Measurements from ENCODE around the gene EIF2B4. TPM values are rescaled to one million over a fixed set of nuclear protein-coding genes. Genes with fewer than 3 reads are reported as not detected.

Gene EIF2B4
- total RNA-seq, 1 donor = 19.2 TPM

DNA sequence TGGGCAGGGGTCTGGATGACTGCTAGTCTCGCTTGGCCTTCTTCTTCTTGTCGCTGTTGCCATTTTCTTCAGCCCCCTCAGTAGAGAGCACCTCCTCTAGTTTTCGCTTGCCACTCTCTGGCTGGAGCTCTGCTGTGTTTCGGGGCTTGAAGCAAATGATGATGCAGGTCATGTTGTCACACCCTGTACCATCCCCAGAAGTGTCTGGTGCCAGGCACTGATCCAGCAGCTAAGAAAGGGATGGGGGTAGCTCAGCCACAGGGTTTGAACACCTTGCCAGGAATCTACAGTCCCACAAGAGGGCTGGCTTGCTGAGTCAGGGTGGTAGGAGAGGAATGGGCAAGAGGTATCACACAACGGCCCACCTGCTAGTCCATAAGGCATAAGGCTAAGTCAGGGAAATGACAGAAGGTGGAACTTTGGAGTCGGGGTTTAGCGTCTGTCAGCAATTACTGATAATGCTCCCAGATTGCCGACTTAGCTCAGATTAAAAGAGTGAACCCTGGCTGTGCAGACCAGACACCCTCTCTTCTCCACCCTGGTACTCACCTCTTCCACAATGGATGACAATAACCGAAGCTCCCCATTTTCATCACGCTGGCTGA, 11.5 kb upstream of the EIF2B4 start:
- TF ChIP-seq, protein P1, sequence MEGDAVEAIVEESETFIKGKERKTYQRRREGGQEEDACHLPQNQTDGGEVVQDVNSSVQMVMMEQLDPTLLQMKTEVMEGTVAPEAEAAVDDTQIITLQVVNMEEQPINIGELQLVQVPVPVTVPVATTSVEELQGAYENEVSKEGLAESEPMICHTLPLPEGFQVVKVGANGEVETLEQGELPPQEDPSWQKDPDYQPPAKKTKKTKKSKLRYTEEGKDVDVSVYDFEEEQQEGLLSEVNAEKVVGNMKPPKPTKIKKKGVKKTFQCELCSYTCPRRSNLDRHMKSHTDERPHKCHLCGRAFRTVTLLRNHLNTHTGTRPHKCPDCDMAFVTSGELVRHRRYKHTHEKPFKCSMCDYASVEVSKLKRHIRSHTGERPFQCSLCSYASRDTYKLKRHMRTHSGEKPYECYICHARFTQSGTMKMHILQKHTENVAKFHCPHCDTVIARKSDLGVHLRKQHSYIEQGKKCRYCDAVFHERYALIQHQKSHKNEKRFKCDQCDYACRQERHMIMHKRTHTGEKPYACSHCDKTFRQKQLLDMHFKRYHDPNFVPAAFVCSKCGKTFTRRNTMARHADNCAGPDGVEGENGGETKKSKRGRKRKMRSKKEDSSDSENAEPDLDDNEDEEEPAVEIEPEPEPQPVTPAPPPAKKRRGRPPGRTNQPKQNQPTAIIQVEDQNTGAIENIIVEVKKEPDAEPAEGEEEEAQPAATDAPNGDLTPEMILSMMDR (IDR thresholded peaks at IDR 0.05; ENCODE audit: extremely low read depth, low read depth, low read length) = no peak
- Histone ChIP-seq H3K79me2 (ENCODE audit: insufficient read depth, low read length) (peaks cover 34% of the 10 kb centered on the region), H3K27ac (ENCODE audit: low read depth, low read length) (peak overlapping the region; percentile 89), H3K4me1 (ENCODE audit: insufficient read depth, low read length) (peaks cover 14% of the 10 kb centered on the region), H3K27me3 (ENCODE audit: insufficient read depth, low read length) (no peaks in the 10 kb centered on the region), H2AFZ (ENCODE audit: low read length) (no peak overlapping the region), H3K36me3 (ENCODE audit: insufficient read depth, low read length) (peaks cover 71% of the 10 kb centered on the region), H3K4me3 (ENCODE audit: insufficient read depth, low read length) (no peak overlapping the region), H3K4me2 (ENCODE audit: insufficient read depth, low read length) (peak overlapping the region; percentile 99), H4K20me1 (ENCODE audit: insufficient read depth, low read length) (peaks cover 11% of the 10 kb centered on the region), H3K9me3 (ENCODE audit: low read depth, low read length) (no peaks in the 10 kb centered on the region)
- peak; percentile 68 for DNase-seq (ENCODE audit: insufficient read length, low spot score, missing footprints)

DNA sequence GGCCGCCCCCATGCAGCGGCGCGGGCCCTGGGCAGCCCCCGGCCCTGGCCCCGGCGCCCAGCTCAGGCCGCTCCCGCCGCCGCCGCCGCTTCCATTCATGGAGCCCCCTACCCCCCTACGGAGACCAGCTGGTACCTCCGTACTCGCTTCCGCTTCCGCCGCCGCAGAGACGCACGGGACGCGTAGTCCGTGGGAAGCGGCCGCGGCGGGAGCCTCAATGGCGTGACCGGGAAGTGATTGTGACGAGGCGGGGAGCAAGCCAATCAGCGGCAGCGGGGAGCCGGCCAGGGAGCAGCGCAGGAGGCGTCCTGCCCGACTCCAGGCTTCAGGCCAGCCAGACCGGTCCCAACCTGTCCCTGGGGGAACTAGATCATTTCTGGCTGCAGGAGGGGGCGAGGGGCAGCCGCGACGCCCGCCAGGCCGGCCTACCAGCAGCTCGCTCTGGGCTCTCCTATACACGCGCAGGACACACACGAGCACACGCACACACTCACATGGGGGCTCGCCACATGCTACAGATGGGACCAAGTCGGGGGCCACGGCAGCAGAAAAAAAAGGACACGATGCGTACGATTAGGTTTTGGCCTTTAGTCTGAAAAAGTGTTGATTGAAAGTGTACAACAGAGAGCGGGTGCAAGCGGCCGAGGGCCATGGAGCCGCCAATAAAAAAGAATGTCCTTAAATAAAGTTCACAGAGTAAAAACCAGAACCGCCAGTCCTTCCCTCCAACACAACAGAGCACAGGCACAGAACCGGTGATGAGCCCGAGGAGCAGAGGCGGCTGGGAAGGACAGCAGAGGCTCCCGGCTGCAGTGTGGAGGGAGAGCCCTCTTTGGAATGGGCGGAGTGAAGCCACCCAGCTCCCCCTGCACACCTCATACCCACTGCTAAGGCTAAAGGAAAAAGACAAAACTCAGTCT, 10.7 kb upstream of the EIF2B4 start, which contains the start of gene ZNF513:
ZNF513 (minus strand) TSS at position 109 of the 920 bp plus-strand sequence. CDS start 208 bp downstream, outside the sequence.
- H3K36me3 ChIP-seq (ENCODE audit: insufficient read depth, low read length) = peaks cover 74% of the 10 kb centered on the region
- no peaks in the 10 kb centered on the region for H3K9me3 ChIP-seq (ENCODE audit: low read depth, low read length)
- H3K27me3 ChIP-seq (ENCODE audit: insufficient read depth, low read length) = no peaks in the 10 kb centered on the region
- H3K4me3 ChIP-seq (ENCODE audit: insufficient read depth, low read length) = peak within 1 kb of the TSS; percentile 90
- H4K20me1 ChIP-seq (ENCODE audit: insufficient read depth, low read length) = peaks cover 11% of the 10 kb centered on the region
- TF ChIP-seq, protein P1 (IDR thresholded peaks at IDR 0.05; ENCODE audit: extremely low read depth, low read depth, low read length) = no peak
- H3K79me2 ChIP-seq (ENCODE audit: insufficient read depth, low read length) = peaks cover 38% of the 10 kb centered on the region
- H3K27ac ChIP-seq (ENCODE audit: low read depth, low read length) = peak within 1 kb of the TSS; percentile 89
- H3K4me1 ChIP-seq (ENCODE audit: insufficient read depth, low read length) = peaks cover 14% of the 10 kb centered on the region
- DNase-seq (ENCODE audit: insufficient read length, low spot score, missing footprints) = peak; percentile 99
- H3K4me2 ChIP-seq (ENCODE audit: insufficient read depth, low read length) = peak within 1 kb of the TSS; percentile 99
- H2AFZ ChIP-seq (ENCODE audit: low read length) = peak within 1 kb of the TSS; percentile 49

- peaks cover 74% of the 10 kb centered on the region for H3K36me3 ChIP-seq (ENCODE audit: insufficient read depth, low read length)
- H4K20me1 ChIP-seq (ENCODE audit: insufficient read depth, low read length) = peaks cover 15% of the 10 kb centered on the region
- no peak overlapping the region for H2AFZ ChIP-seq (ENCODE audit: low read length)
- peaks cover 14% of the 10 kb centered on the region for H3K4me1 ChIP-seq (ENCODE audit: insufficient read depth, low read length)
- H3K9me3 ChIP-seq (ENCODE audit: low read depth, low read length) = no peaks in the 10 kb centered on the region
- no peaks in the 10 kb centered on the region for H3K27me3 ChIP-seq (ENCODE audit: insufficient read depth, low read length)
- peak; percentile 62 for DNase-seq (ENCODE audit: insufficient read length, low spot score, missing footprints)
- H3K79me2 ChIP-seq (ENCODE audit: insufficient read depth, low read length) = peaks cover 43% of the 10 kb centered on the region
- peak overlapping the region; percentile 90 for H3K4me3 ChIP-seq (ENCODE audit: insufficient read depth, low read length)
- H3K4me2 ChIP-seq (ENCODE audit: insufficient read depth, low read length) = peak overlapping the region; percentile 99
- H3K27ac ChIP-seq (ENCODE audit: low read depth, low read length) = peak overlapping the region; percentile 89
- TF ChIP-seq, protein P1 (IDR thresholded peaks at IDR 0.05; ENCODE audit: extremely low read depth, low read depth, low read length) = no peak
Observed at GRCh38 chr2:27379836-27380625, 9.9 kb upstream of the EIF2B4 start.
